A549 (cell line): ENCODE measurements around the gene SCFD1. TPM values are rescaled to one million over a fixed set of nuclear protein-coding genes. Genes with fewer than 3 reads are reported as not detected.

Source experiments
- ATAC-seq, 2 experiments: fragments of 200-7000 bp in 1 of 2; fragments of >200 bp in 1 of 2; cut with Nextera tagmentation in 1 of 2; cut with Tn5 transposase in 1 of 2; 3 replicates each; pipeline versions ENCODE4 v1.8.0 to v1.9.1; 2018 to 2020; ENCODE audit warnings: mild to moderate bottlenecking in 1 of 2, moderate library complexity in 1 of 2
- CTCF ChIA-PET: fragments of 300-600 bp; sonication (Branson Sonifier 250); formaldehyde crosslinking; extraction: SDS; loops from one replicate; lab custom pipeline; 2021; ENCODE audit warnings: antibody characterized with exemption, inconsistent platforms; lab: Yijun Ruan, JAX
- POLR2A ChIA-PET: fragments of 350-600 bp; formaldehyde crosslinking; extraction: SDS; loops from one replicate; lab custom pipeline; 2021; ENCODE audit warnings: antibody characterized with exemption, inconsistent platforms; lab: Yijun Ruan, JAX
- DNase-seq, 2 experiments: peaks; one replicate each; pipeline versions ENCODE4 v3.0.0 to v3.0.0-alpha.2; 2011 to 2016; ENCODE audit warnings: low read depth in 1 of 2, low spot score in 1 of 2
- FAIRE-seq: peaks from 2 replicates; lab custom pipeline; 2011; peaks lifted over from hg19 to GRCh38; lab: Jason Lieb, UNC
- H3K27ac ChIP-seq, 2 experiments: fragments of >200 bp; sonication (Bioruptor Twin); formaldehyde crosslinking; 3 replicates each; pipeline ENCODE4 v1.5.1; 2016 to 2017
- H3K4me1 ChIP-seq: fragments of >200 bp; sonication (Bioruptor Twin); formaldehyde crosslinking; 3 replicates; pipeline ENCODE4 v1.6.1; 2016
- H3K4me2 ChIP-seq: fragments of >200 bp; sonication (Bioruptor Twin); formaldehyde crosslinking; 3 replicates; pipeline ENCODE4 v1.6.1; 2016
- H3K4me3 ChIP-seq: fragments of >200 bp; sonication (Bioruptor Twin); formaldehyde crosslinking; 3 replicates; pipeline ENCODE4 v1.5.1; 2016
- H3K9me3 ChIP-seq: fragments of >200 bp; sonication (Bioruptor Twin); formaldehyde crosslinking; 3 replicates; pipeline ENCODE4 v1.6.1; 2016
- ATOH8 ChIP-seq: fragments of 250-450 bp; sonication (Bioruptor Pico); IDR thresholded peaks from 2 replicates; pipeline ENCODE4 v1.5.0; 2020; ENCODE audit warnings: low read depth, mild to moderate bottlenecking, moderate library complexity
- CBX2 ChIP-seq: fragments of 200-600 bp; sonication (generic); IDR thresholded peaks from 2 replicates; pipeline ENCODE4 v1.6.1; 2016; ENCODE audit warnings: low read depth, mild to moderate bottlenecking, borderline replicate concordance
- CHD2 ChIP-seq: fragments of 150-350 bp; IDR thresholded peaks from 2 replicates; pipeline ENCODE4 v1.6.1; 2014; ENCODE audit warnings: low read length; ENCODE audit not compliant: partially characterized antibody
- CHD4 ChIP-seq: fragments of 200-600 bp; sonication (generic); IDR thresholded peaks from 2 replicates; pipeline ENCODE4 v1.6.1; 2016; ENCODE audit warnings: antibody characterized with exemption, mild to moderate bottlenecking, borderline replicate concordance
- CTCF ChIP-seq: fragments of >200 bp; sonication (Bioruptor Twin); formaldehyde crosslinking; IDR thresholded peaks from 3 replicates; pipeline ENCODE4 v1.5.1; 2016
- EHF ChIP-seq: fragments of 250-450 bp; sonication (Bioruptor Pico); IDR thresholded peaks from 2 replicates; pipeline ENCODE4 v1.5.0; 2020; ENCODE audit warnings: mild to moderate bottlenecking
- FOSB ChIP-seq: fragments of 250-450 bp; sonication (Bioruptor Pico); IDR thresholded peaks from 2 replicates; pipeline ENCODE4 v1.5.0; 2020; ENCODE audit warnings: mild to moderate bottlenecking, moderate library complexity
- FOSL2 ChIP-seq, 2 experiments: fragments of 450-650 bp in 1 of 2; fragments of >200 bp in 1 of 2; sonication (Bioruptor Twin) in 1 of 2; formaldehyde crosslinking; IDR thresholded peaks; 2 replicates each; pipeline versions ENCODE4 v1.5.0 to v1.6.1; 2016 to 2020; ENCODE audit warnings: mild to moderate bottlenecking in 1 of 2, moderate library complexity in 1 of 2
- FOXS1 ChIP-seq: fragments of 250-450 bp; sonication (Bioruptor Pico); IDR thresholded peaks from 2 replicates; pipeline ENCODE4 v1.5.0; 2020; ENCODE audit warnings: mild to moderate bottlenecking, moderate library complexity
- HOXA7 ChIP-seq: fragments of 250-450 bp; sonication (Bioruptor Pico); IDR thresholded peaks from 2 replicates; pipeline ENCODE4 v1.5.0; 2020; ENCODE audit warnings: mild to moderate bottlenecking, moderate library complexity
- JUN ChIP-seq, 2 experiments: fragments of >200 bp; sonication (Bioruptor Twin); formaldehyde crosslinking; IDR thresholded peaks; 2 replicates in 1 of 2; 3 replicates in 1 of 2; pipeline ENCODE4 v1.6.1; 2016 to 2017
- JUNB ChIP-seq: fragments of >200 bp; sonication (Bioruptor Twin); formaldehyde crosslinking; IDR thresholded peaks from 2 replicates; pipeline ENCODE4 v1.6.1; 2016
- KDM5A ChIP-seq: fragments of 200-600 bp; sonication (generic); IDR thresholded peaks from 2 replicates; pipeline ENCODE4 v1.6.1; 2016; ENCODE audit warnings: antibody characterized with exemption, mild to moderate bottlenecking
- NFE2L2 ChIP-seq: fragments of 150-350 bp; conservative IDR thresholded peaks from 2 replicates; pipeline ENCODE4 v1.6.1; 2014; ENCODE audit warnings: low read length
- NPAS2 ChIP-seq: fragments of 250-450 bp; sonication (Bioruptor Pico); IDR thresholded peaks from 2 replicates; pipeline ENCODE4 v1.8.0; 2022; ENCODE audit warnings: mild to moderate bottlenecking, moderate library complexity, borderline replicate concordance
- POLR2A ChIP-seq: IDR thresholded peaks from 2 replicates; pipeline ENCODE4 v1.6.1; 2012; ENCODE audit warnings: mild to moderate bottlenecking, low read length
- POLR2AphosphoS2 ChIP-seq: conservative IDR thresholded peaks from 2 replicates; pipeline ENCODE4 v1.6.1; 2012; ENCODE audit warnings: low read length, improper control_type of control experiment, inconsistent platforms
- RARB ChIP-seq: fragments of 250-450 bp; sonication (Bioruptor Pico); IDR thresholded peaks from 2 replicates; pipeline ENCODE4 v1.8.0; 2021; ENCODE audit warnings: mild to moderate bottlenecking, moderate library complexity
- RCOR1 ChIP-seq: fragments of 150-350 bp; IDR thresholded peaks from 2 replicates; pipeline ENCODE4 v1.6.1; 2014; ENCODE audit warnings: antibody characterized with exemption, low read length, low read depth
- RNF2 ChIP-seq: fragments of 200-600 bp; sonication (generic); IDR thresholded peaks from 2 replicates; pipeline ENCODE4 v1.6.1; 2016; ENCODE audit warnings: low read depth, mild to moderate bottlenecking, antibody characterized with exemption, moderate library complexity, borderline replicate concordance
- SMC3 ChIP-seq: fragments of >200 bp; sonication (Bioruptor Twin); formaldehyde crosslinking; IDR thresholded peaks from 3 replicates; pipeline ENCODE4 v1.6.1; 2018; ENCODE audit warnings: inconsistent platforms
- TFCP2L1 ChIP-seq: fragments of 250-450 bp; sonication (Bioruptor Pico); IDR thresholded peaks from 2 replicates; pipeline ENCODE4 v1.5.0; 2021; ENCODE audit warnings: mild to moderate bottlenecking
- TP53 ChIP-seq: fragments of 250-450 bp; sonication (Bioruptor Pico); IDR thresholded peaks from 2 replicates; pipeline ENCODE4 v1.5.0; 2021; ENCODE audit warnings: mild to moderate bottlenecking, moderate library complexity
- WGBS: methylation state at CpG from one replicate; pipeline ENCODE4 v1.1.6; 2017; ENCODE audit errors: missing lambda C conversion rate; 5-methylcytosine and 5-hydroxymethylcytosine counted together
- polyA minus RNA-seq: library from RNA; depleted of rRNA, polyadenylated mRNA; stranded (reverse); fragments of >200 nt; gene quantifications from 2 replicates; pipeline ENCODE4 v1.2.3, GENCODE V29; 2011; rRNA and poly(A)+ RNA removed
- polyA plus RNA-seq, 4 experiments: library from polyadenylated mRNA; depleted of rRNA in 3 of 4; stranded (reverse); fragments of >200 nt; fragmentation: RNase III in 1 of 4; extraction: RNeasy Plus Mini Kit Qiagen cat#74134 plus additional on column Dnase treatment in 1 of 4; gene quantifications; 2 replicates in 3 of 4; 3 replicates in 1 of 4; pipeline ENCODE4 v1.2.3, GENCODE V29; 2011 to 2017
- TF ChIP-seq, protein P1 (sequence below): fragments of 150-350 bp; IDR thresholded peaks from 2 replicates; pipeline ENCODE4 v1.6.1; 2014; ENCODE audit warnings: low read depth, mild to moderate bottlenecking, low read length
- TF ChIP-seq, protein P2 (sequence below): fragments of 250-450 bp; sonication (Bioruptor Pico); IDR thresholded peaks from 2 replicates; pipeline ENCODE4 v1.5.0; 2021; ENCODE audit warnings: mild to moderate bottlenecking, moderate library complexity, borderline replicate concordance
- TF ChIP-seq, protein P3 (sequence below): fragments of 200-600 bp; sonication (generic); IDR thresholded peaks from 2 replicates; pipeline ENCODE4 v1.6.1; 2016; ENCODE audit warnings: antibody characterized with exemption, mild to moderate bottlenecking, moderate library complexity
- TF ChIP-seq, protein P4 (sequence below): IDR thresholded peaks from 2 replicates; pipeline ENCODE4 v1.6.1; 2012

Gene SCFD1
- polyA plus RNA-seq (2011; rRNA removed) (107 and 158 TPM in 2 replicates), polyA plus RNA-seq (2017; fragmentation: RNase III; extraction: RNeasy Plus Mini Kit Qiagen cat#74134 plus additional on column Dnase treatment) (52.1 to 54.6 TPM (median 54.0 TPM) in 3 replicates), polyA minus RNA-seq (36.1 and 46.5 TPM in 2 replicates)
- polyA plus RNA-seq (2012; cell fraction: cytosol; rRNA removed), result 19.3 and 20.6 TPM in 2 replicates
- 10.4 and 18.1 TPM in 2 replicates for polyA plus RNA-seq (2012; cell fraction: nucleus; rRNA removed)

- Histone ChIP-seq H3K4me2 (peak within 1 kb of the TSS; percentile 80), H3K9me3 (no peaks in the 10 kb centered on the region), H3K4me1 (peaks cover 26% of the 10 kb centered on the region; the same call in 2 of the 3 replicates), H3K27ac (peak within 1 kb of the TSS; percentile 94 to 96), H3K4me3 (peak within 1 kb of the TSS; percentile 73)
- no peak for FAIRE-seq
- CTCF ChIA-PET, result interaction anchor here (2.7 to 3.6 kb wide), 2 partner anchors 12 to 60 kb away, joined by 12 to 24 read pairs; no protein-coding TSS in a partner anchor
- DNase-seq, result peak; percentile 75 to 90
- WGBS, result under 1% methylated on average over 32 of the region's 35 CpGs
- POLR2A ChIA-PET, result interaction anchor here (0.8 to 1.2 kb wide), 3 partner anchors 13 to 63 kb away, joined by 3 to 4 read pairs (median 3); partner anchors contain the start of gene G2E3
- peak; percentile 95 to 98 for ATAC-seq
- TF ChIP-seq FOSL2 (IDR thresholded peaks at IDR 0.05) (0 out of 2 replicates have a peak, but pooled peaks have one; percentile 8), FOSL2 (CRISPR knock-in tag; IDR thresholded peaks at IDR 0.05) (peak; percentile 61), ATOH8 (CRISPR knock-in tag) (no peak), FOSB (CRISPR knock-in tag) (0 out of 2 replicates have a peak, but pooled peaks have one; percentile 83), SMC3 (no peak), JUNB (no peak), POLR2A (peak; percentile 95), TFCP2L1 (peak; percentile 68; the same call in 1 of the 2 replicates), CHD2 (no peak), CHD4 (no peak), KDM5A (peak; percentile 71), FOXS1 (CRISPR knock-in tag) (no peak), TP53 (CRISPR knock-in tag) (peak; percentile 68; the same call in 1 of the 2 replicates), NPAS2 (CRISPR knock-in tag) (no peak), RCOR1 (no peak), JUN (IDR thresholded peaks at IDR 0.05) (peak; percentile 72 to 92), RNF2 (no peak), CTCF (no peak), POLR2AphosphoS2 (no peak), EHF (CRISPR knock-in tag) (no peak), HOXA7 (CRISPR knock-in tag) (peak; percentile 52), RARB (no peak), NFE2L2 (no peak), CBX2 (no peak)
- TF ChIP-seq, protein P1, sequence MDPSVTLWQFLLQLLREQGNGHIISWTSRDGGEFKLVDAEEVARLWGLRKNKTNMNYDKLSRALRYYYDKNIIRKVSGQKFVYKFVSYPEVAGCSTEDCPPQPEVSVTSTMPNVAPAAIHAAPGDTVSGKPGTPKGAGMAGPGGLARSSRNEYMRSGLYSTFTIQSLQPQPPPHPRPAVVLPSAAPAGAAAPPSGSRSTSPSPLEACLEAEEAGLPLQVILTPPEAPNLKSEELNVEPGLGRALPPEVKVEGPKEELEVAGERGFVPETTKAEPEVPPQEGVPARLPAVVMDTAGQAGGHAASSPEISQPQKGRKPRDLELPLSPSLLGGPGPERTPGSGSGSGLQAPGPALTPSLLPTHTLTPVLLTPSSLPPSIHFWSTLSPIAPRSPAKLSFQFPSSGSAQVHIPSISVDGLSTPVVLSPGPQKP, result no peak
- TF ChIP-seq, protein P2, sequence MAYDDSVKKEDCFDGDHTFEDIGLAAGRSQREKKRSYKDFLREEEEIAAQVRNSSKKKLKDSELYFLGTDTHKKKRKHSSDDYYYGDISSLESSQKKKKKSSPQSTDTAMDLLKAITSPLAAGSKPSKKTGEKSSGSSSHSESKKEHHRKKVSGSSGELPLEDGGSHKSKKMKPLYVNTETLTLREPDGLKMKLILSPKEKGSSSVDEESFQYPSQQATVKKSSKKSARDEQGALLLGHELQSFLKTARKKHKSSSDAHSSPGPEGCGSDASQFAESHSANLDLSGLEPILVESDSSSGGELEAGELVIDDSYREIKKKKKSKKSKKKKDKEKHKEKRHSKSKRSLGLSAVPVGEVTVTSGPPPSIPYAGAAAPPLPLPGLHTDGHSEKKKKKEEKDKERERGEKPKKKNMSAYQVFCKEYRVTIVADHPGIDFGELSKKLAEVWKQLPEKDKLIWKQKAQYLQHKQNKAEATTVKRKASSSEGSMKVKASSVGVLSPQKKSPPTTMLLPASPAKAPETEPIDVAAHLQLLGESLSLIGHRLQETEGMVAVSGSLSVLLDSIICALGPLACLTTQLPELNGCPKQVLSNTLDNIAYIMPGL, result no peak; the same call in none of the 2 replicates
- TF ChIP-seq, protein P3, sequence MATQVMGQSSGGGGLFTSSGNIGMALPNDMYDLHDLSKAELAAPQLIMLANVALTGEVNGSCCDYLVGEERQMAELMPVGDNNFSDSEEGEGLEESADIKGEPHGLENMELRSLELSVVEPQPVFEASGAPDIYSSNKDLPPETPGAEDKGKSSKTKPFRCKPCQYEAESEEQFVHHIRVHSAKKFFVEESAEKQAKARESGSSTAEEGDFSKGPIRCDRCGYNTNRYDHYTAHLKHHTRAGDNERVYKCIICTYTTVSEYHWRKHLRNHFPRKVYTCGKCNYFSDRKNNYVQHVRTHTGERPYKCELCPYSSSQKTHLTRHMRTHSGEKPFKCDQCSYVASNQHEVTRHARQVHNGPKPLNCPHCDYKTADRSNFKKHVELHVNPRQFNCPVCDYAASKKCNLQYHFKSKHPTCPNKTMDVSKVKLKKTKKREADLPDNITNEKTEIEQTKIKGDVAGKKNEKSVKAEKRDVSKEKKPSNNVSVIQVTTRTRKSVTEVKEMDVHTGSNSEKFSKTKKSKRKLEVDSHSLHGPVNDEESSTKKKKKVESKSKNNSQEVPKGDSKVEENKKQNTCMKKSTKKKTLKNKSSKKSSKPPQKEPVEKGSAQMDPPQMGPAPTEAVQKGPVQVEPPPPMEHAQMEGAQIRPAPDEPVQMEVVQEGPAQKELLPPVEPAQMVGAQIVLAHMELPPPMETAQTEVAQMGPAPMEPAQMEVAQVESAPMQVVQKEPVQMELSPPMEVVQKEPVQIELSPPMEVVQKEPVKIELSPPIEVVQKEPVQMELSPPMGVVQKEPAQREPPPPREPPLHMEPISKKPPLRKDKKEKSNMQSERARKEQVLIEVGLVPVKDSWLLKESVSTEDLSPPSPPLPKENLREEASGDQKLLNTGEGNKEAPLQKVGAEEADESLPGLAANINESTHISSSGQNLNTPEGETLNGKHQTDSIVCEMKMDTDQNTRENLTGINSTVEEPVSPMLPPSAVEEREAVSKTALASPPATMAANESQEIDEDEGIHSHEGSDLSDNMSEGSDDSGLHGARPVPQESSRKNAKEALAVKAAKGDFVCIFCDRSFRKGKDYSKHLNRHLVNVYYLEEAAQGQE, result no peak
- TF ChIP-seq, protein P4, sequence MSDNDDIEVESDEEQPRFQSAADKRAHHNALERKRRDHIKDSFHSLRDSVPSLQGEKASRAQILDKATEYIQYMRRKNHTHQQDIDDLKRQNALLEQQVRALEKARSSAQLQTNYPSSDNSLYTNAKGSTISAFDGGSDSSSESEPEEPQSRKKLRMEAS, result peak; percentile 85
These were observed at the start of gene SCFD1 for GRCh38 chr14:30621940-30622830. TSS of gene SCFD1 (plus strand) at chr14:30622319. CDS start at chr14:30622339, 20 bp downstream.
